HG03457 (cell line): ENCODE results near the gene CDC14B.
A peak's percentile ranks its signal among the peaks of the same experiment; 100 is the strongest.

Experiments
- ATAC-seq: cut with Tn5 transposase; IDR thresholded peaks from one replicate; pipeline ENCODE4 v1.9.1; 2021; ENCODE audit warnings: moderate number of reproducible peaks; ENCODE audit not compliant: unreplicated experiment

The CDC14B gene

DNA sequence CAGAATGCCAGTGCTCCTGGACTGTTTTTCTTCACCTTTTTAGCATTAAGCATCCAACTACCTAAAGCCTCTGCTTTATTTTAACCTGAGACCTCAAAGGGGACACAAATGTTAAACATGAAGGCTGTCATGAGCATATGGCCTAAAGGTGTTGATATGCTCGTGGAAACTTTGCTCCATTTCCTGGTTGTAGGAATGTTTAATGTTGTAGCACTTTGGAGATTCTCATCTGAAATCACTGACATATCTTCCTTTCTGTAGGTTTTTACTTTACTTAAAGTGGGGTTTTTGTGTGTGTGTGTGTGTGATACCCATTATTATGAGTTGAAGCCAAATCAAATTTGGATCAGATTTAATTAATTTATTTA, 132.6 kb downstream of the CDC14B start:
- ATAC-seq = no peak

DNA sequence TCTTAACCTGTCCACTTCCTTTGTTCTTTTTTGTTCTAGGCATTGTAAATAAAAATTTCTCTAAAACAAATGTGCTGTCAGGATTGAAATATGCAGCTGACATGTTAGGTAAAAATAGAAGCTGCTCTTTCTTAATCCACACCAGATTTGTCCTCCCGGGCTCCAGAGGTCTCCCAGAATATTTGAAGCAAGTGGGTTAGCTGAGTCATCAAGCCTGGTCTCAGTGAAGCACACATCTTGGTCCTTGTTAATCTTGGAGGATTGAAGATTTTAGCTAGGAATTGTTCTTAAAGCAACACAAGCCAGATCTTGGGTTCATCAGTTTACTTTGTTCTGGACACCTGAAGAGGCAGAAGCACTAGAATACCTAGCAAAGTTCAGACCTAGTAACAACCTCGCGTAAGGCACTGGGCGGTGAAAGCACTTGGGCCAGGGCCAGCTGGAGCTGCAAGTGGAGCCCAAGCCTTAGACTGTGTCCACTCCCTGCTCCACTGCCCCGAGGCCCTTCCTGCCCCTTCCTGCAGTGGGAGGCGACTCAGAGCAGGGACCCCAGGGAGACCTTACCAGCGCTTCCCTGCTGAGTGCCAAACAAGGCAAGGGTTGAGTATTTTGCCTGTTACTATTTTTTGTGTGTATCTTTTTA, 133.1 kb downstream of the CDC14B start:
- ATAC-seq = no peak

DNA sequence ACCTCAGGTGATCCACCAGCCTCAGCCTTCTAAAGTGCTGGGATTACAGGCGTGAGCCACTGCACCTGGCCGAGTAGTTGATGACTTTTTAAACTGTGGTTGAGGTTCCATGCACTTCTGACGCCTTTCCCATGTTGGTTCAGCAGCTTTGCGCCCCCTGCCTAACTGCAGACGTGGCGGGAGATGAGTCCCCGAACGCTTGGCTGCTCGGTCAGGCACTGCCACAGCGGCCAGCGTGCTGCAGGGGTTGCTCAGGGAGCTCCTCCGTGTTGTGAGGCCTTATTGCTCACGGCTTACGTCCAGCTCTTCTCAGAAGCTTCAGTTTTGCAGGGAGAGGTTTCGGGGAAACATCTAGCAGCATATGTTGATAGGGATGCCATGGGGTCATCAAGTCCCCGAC, 134.4 kb downstream of the CDC14B start:
- no peak for ATAC-seq

DNA sequence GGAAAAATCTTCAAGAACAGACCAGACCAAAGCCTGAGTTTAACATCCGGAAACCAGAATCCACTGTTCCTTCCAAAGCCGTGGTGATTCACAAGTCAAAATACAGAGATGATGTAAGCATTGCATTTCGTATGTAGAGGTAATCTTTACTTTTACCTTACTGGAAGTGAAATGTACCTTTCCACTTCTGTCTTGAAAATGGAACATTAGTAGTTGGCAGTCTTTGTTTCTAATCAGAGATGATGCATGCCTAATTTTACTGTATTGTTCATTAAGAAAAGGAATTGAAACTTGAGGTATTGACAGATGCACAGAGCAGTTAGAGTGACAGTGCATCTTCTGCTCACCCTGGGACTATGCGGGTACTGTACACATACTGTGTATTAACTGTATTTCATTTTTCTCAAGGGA, 135.1 kb downstream of the CDC14B start:
- peak; percentile 75 for ATAC-seq

DNA sequence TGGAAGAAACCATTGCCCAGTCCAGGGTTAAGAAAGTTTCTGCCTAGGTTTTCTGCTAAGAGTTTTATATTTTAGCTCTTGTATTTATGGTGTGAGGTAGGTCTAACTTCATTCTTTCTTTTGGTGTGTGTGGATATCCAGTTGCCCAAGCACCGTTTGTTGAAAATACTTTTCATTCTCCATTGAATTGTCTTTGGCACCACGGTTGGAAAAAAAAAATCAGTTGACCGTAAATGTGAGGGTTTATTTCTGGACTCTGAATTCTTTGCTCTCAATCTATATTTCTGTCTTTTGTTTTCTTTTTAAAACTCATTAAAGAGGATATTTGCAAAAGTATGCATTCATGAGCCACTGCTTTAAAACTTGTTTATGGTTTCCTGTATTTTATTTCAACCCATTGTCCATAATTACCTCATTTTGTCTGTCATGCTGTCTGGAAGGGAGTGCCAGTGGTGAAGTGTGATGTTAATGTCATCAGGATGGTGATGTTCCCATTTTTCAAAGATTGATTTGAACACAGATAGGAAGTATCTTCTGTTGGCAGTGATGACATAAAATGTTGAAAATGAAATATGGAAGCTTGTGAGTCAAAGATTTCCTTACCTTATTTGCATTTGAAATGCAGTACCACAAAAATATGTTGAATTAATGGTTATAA, 135.8 kb downstream of the CDC14B start:
- no peak for ATAC-seq

DNA sequence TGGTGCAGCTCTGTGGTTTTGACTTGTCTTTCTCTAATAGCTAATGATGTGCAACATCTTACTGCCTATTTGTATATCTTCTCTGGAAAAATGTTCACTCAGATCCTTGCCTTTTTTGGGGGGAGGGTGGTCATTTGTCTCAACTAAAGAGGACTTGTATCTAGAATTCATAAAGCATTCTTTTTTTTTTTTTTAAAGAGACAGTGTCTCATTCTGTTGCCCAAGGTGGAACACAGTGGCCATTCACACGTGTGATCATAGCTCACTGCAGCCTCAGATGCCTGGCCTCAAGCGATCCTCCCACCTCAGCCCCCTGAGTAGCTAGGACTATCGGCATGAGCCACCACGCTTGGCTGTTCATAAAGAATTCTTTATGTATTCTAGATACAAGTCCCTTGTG, 136.4 kb downstream of the CDC14B start:
- ATAC-seq = no peak

DNA sequence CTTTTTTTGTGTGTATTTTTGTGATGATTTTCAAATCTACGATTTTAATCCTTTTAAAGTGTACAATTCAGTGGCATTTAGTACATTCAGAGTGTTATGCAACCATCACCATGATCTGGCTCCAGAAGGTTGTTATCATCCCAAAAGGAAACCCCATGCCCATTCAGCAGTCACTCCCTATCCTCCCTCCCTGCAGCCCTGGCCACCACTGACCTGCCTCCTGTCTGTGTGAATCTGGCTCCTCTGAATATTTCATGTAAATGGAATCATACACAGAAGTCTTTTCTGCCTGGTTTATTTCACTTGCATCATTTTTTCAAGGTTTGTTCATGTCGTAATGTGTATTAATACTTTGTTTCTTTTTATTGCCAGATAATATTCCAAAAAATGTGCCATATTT, 137.2 kb downstream of the CDC14B start:
- ATAC-seq = no peak

DNA sequence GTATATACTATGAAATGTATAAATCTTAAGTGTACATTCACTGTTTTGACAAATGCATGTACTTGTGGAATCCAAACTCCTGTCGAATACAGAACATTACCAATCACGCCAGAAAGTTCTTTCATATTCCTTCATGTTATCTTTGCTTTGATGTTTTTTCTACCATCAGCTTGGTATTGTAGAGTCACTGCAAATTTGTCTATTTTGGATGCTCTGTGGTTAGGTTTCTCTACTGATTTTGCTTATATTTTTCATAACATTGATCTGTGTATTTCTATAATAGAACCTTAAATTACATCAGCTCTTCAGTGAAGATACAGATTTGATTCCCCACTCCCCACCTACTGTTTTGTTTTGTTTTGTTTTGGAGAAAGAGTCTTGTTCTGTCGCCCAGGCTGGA, 138.9 kb downstream of the CDC14B start:
- ATAC-seq = no peak

DNA sequence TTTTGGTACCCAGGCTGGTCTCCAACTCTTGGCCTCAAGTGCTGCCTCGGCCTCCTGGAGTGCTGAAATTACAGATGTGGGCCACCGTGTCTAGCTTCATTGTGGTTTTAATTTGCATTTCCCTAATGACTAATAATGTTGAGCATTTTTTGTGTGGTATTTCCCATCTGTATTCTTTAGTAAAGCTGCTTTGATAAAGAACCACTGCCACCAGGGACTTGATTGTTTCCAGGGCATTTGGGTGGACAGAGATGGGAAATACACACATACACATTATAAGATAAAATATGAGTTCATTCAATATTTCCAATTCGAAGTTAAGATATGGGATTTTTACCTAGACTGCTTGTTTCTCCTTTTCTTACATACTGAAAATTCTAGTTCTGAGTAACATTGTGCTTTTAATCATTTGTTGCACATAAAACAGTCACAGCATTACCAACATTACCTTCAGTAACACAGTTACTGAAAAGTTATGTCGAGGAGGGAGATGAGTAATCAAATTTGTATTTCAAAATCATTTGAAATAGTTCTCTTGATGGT, 140.7 kb downstream of the CDC14B start:
- ATAC-seq = peak; percentile 58

DNA sequence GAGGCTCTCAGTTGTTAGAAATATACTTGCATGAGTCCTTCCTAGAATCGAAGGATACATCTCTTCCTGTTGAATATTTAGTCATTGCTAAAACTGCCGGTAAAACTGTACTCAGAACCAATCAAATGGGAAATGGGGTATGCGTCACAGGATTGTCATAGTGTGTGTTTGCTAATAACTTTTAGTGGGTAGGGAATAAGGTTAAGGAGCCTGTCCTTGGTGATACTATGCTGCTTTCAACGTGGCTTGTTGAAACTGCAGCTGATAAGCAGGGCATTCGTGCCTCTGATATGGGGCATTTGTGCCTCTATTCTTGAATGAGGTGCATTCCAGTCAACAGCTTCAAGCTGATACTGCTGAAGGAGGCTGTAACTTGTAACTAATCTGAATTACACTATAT, 143.1 kb downstream of the CDC14B start:
- ATAC-seq = no peak

DNA sequence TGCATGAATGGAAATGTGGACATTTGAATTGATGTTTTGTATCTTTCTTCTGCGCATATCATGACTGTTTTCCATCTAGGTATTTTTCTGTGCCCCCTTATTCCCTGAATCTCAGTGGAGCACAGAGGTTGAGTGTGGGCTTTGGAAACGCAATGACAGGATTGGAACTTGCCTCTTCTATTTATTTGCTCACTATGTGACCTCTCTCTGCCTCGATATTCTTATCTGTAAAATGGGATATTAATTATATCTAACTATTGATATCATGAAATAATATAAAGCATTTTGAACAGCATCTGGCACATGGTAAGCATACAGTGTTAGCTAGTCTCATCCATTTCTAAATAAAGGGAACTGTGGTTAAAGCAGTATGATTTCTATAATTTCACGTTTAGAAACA, 143.6 kb downstream of the CDC14B start:
- no peak for ATAC-seq

DNA sequence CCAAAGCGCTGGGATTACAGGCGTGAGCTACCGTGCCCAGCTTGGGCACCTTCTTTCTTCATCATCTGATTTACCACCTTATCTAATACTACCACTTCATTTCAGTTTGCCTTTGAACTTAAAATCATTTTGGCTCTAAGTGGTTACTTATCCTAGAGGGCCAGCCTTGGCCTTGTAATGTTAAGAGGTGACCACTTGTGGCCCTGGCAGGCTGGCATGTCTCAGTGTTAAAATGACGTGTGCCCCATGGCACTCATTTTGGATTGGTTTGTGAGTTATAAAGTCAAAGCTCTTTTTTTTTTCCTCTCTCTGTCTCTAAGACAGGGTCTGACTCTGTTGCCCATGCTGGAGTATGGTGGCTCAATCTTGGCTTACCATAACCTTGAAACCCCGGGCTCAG, 151.9 kb downstream of the CDC14B start:
- no peak for ATAC-seq

DNA sequence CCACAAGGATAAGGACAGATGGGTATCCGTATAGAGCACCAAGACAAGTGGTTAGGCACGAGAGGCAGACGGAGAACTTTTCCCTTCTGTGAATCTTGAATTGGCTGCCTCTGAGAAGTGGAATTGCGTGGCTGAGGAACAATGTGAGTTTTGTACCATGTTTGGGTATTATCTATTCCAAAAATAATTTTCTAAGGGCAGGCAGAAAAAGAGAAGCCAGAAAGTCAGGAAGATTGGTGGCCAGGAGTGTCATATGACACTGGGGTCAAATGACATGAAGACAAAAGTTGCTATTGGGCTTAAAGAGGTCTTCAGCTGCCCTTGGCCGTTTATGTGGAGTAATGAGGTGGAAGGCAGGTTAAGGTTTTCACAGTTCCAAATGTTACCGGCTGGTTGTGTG, 155.2 kb downstream of the CDC14B start:
- ATAC-seq = no peak

DNA sequence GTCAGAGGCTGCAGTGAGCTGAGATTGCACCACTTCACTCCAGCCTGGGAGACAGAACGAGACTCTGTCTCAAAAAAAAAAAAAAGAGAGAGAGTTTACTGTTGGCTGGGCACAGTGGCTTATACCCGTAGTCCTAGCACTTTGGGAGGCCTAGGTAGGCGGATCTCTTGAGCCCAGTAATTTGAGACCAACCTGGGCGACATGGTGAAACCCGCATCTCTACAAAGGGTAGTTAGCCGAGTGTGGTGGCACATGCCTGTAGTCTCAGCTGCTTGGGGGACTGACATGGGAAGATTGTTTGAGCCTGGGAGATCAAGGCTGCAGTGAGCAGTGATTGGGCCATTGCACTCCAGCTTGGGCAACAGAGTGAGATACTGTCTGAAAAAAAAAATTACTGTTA, 157.1 kb downstream of the CDC14B start:
- ATAC-seq = no peak

DNA sequence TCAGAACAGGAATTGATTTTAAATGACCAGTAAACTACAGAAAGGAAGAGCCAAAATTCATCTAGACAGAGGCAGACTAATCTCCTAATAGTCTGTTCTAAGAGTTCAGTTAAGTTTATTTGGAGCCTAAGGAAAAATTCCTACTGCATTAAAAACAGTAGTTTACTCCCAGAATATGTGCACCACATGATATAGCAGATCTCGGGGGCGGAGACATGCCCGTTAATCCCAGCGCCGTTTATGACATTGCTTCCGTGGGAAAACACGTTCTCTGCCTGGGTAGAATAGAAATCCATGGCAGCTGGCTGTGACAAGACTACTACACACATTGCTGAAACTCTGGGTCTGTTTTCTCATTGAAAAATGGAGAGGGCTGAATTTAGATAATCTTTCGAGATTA, 158.3 kb downstream of the CDC14B start:
- no peak for ATAC-seq

DNA sequence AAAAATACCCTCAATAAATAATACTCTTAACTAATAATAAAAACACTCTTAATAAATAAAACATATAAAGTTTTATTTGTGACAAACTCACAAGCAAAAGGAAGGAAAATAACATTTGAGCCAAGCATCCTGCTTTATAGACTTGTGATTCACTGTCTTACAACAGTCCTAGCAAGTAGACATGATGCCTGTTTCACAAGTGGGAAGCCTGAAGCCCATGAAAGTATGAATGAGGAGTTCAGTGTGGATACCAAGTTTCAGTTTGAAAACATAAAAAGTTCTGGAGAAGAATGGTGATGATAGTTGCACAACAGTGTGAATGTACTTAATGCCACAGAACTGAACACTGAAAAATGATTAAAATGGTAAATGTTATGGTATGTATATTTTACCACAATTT, 158.8 kb downstream of the CDC14B start:
- ATAC-seq = no peak

DNA sequence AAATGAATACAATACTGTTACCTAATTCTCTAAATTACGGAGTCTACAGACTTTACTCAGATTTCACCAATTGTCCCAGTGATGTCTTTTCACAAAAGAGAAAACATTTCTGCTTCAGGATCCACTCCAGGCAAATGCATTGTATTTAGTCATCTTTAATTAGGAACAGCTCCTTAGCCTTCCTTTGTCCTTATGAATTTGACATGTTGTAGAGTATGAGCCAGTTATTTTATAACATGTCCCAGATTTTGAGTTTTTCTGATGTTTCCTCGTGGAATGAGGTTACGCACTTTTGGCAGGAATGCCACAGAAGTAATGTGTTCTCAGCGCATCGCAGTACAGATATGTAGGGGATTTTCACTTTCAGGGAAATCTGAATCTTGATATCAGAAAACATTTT, 159.2 kb downstream of the CDC14B start:
- ATAC-seq = no peak

DNA sequence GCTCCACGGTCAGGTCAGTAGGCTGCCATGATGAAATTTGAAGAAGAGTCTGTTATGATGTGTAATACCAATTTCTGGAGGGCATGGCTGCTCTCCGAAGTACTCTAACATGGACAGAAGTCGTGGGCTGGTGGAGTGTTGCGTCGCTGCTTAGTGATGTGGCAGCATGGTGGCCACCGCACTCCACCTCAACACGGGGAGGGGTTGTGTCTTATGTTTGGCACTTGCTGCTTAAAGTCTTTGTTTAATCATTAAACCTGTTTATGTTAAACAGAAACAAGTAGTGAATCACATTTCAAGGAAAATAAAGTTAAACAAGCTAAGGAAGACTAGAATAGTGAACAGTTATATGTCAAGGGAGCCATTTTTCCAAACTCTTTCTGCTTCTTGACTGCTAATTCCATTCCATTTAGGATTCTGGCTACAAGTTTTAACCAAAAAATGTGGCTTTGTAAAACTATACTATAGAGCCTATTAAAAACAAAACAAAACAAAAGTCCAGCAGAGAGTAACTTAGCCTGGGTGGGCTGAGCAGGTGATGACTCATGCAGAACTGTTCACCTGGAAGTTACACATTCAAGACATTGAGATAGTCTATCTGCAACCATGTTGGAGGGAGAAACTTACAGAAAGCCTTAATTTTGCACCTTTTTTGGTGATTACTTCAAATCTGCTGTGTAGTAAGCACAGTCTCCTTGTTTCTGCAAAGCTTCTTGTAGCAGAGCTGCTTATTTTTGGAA, 160.2 kb downstream of the CDC14B start:
- ATAC-seq = no peak

DNA sequence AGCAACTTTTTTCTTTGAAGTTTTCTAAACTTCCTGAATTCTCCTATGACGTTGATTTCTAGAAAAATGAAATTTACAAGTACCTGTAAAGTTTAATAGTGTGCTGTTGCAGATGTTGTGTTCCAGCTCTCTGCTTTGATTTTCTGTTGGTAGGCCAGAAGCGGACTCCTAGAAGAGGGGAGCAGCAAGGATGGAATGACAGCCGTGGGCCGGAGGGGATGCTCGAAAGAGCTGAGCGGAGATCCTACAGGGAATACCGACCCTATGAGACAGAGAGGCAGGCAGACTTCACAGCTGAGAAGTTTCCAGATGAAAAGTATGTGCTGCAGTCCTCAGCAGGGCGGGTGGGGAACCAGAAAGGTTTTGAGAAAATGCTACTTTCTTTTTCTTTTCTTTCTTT, 161.4 kb downstream of the CDC14B start:
- no peak for ATAC-seq

DNA sequence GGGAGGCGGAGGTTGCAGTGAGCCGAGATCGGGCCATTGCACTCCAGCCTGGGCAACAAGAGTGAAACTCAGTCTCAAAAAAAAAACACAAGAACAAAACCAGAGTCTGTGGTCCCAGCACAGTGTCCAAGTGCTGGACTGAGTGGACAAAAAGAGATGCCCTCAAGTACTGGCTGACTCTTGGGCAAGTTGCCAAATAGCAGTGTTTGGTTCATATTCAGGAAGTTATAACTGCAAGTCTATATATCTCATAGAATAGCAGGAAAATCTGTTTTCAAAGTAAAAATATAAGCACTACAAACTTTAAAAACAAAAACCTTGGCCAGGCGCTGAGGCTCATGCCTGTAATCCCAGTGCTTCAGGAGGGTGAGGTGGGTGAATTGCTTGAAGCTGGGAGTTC, 162.4 kb downstream of the CDC14B start:
- ATAC-seq = no peak

DNA sequence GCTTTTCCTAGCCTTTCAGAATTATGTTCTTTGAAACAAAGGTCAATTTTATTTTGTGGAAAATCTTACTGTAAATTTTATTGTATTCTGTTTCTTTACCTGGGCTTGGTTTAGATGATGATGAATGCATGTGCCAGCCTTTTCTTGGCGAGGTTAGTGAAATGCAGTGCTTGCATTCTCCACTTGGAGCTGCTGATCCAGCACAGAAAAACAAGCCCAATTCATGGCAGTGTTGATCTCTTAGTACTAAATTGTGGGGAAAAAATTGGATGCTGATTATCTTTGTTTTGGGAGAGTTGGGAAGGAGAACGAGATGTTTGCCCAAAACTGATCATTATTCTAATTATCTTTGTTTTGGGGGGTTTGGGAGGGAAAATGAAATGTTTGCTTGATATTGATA, 166.0 kb downstream of the CDC14B start:
- no peak for ATAC-seq
